Measurements from ENCODE around the gene DLGAP5. TPM values are rescaled to one million over a fixed set of nuclear protein-coding genes. Genes with fewer than 3 reads are reported as not detected.

DLGAP5 gene
- polyA plus RNA-seq, 1 donor from 2014 or later: 2.0 TPM

Other genes starting within 250 kb of the DLGAP5 start
- gene WDHD1, start 164.5 kb downstream of the DLGAP5 start, polyA plus RNA-seq: 8.0 and 8.1 TPM in 2 replicates
- 25.2 and 27.3 TPM in 2 replicates for gene SOCS4, start 164.3 kb downstream of the DLGAP5 start, polyA plus RNA-seq
- gene MAPK1IP1L, start 139.9 kb downstream of the DLGAP5 start, polyA plus RNA-seq: 35.4 and 37.6 TPM in 2 replicates
- 0.12 TPM in 1 of 2 replicates, not detected in the other for gene LGALS3, start 62.3 kb downstream of the DLGAP5 start, polyA plus RNA-seq
- gene FBXO34, start 79.8 kb upstream of the DLGAP5 start, polyA plus RNA-seq: 29.9 and 34.2 TPM in 2 replicates
- 27.4 and 28.2 TPM in 2 replicates for gene ATG14, start 220.2 kb upstream of the DLGAP5 start, polyA plus RNA-seq
- gene TBPL2, start 249.0 kb upstream of the DLGAP5 start, polyA plus RNA-seq: not detected in 2 replicates